Left ventricle myocardium inferior (tissue), 1 donor: ENCODE results near the gene R3HDML. TPM values are rescaled to one million over a fixed set of nuclear protein-coding genes. Genes with fewer than 3 reads are reported as not detected.
"Not testable (repeated sequence)": the region's sequence is repeated elsewhere in the genome, so short reads cannot be mapped to it uniquely, and the experiment has no call there.

Experiments used
- DNase-seq: peaks from one replicate; pipeline ENCODE4 v3.0.0-alpha.2; 2020
- H3K27ac ChIP-seq: fragments of 200-600 bp; replicated peaks from 2 replicates; pipeline ENCODE4 v1.8.0; 2021
- H3K27me3 ChIP-seq: fragments of 200-600 bp; 2 replicates; pipeline ENCODE4 v1.8.0; 2021; ENCODE audit warnings: low read depth
- H3K36me3 ChIP-seq: fragments of 200-600 bp; 2 replicates; pipeline ENCODE4 v1.8.0; 2021
- H3K4me1 ChIP-seq: fragments of 200-600 bp; 2 replicates; pipeline ENCODE4 v1.8.0; 2021
- H3K4me3 ChIP-seq: fragments of 200-600 bp; 2 replicates; pipeline ENCODE4 v1.8.0; 2021; ENCODE audit warnings: mild to moderate bottlenecking, moderate library complexity
- H3K9me3 ChIP-seq: fragments of 200-600 bp; replicated peaks from 2 replicates; pipeline ENCODE4 v1.8.0; 2021
- intact Hi-C: fragments of 100-400 bp; cut with micrococcal nuclease; formaldehyde crosslinking; loops from one replicate; pipeline ENCODE4 v1.11.0; 2022
- total RNA-seq: library from RNA; stranded (reverse); fragmentation: NEBNext Ultra II Directional; extraction: Animal tissue kit (Norgen Biotek cat#: 25700); gene quantifications from one replicate; pipeline ENCODE4 v1.2.1, GENCODE V29; 2021
- TF ChIP-seq, protein P1 (sequence below): fragments of 200-600 bp; IDR thresholded peaks from 2 replicates; pipeline ENCODE4 v1.8.0; 2021; ENCODE audit warnings: antibody characterized with exemption, mild to moderate bottlenecking, borderline replicate concordance
- donor health status: DM: no; HTN: yes; CAD: no; lungs with severe emphysema.

R3HDML gene
- total RNA-seq, 1 donor from 2014 or later, result not detected

DNA sequence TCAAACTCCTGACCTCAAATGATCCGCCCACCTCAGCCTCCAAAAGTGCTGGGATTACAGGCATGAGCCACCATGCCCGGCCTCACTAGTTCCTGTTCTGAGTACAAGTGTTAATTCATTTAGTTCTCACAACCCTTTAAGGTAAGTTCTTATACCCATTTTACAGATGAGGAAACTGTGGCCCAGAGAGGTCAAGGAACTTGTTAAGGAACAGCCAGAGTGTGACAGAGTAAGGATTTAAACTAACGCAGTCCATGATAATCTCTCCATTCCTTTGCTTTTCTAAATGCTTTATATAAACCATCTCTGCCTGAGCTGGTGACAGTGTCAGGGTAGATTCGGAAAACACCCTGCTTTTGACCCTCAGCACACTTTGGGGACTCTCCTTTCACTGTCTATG lies 39.1 kb upstream of the R3HDML start:
- H3K27ac ChIP-seq, result no peak overlapping the region
- TF ChIP-seq, protein P1, sequence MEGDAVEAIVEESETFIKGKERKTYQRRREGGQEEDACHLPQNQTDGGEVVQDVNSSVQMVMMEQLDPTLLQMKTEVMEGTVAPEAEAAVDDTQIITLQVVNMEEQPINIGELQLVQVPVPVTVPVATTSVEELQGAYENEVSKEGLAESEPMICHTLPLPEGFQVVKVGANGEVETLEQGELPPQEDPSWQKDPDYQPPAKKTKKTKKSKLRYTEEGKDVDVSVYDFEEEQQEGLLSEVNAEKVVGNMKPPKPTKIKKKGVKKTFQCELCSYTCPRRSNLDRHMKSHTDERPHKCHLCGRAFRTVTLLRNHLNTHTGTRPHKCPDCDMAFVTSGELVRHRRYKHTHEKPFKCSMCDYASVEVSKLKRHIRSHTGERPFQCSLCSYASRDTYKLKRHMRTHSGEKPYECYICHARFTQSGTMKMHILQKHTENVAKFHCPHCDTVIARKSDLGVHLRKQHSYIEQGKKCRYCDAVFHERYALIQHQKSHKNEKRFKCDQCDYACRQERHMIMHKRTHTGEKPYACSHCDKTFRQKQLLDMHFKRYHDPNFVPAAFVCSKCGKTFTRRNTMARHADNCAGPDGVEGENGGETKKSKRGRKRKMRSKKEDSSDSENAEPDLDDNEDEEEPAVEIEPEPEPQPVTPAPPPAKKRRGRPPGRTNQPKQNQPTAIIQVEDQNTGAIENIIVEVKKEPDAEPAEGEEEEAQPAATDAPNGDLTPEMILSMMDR, result no peak
- peaks cover 60% of the 10 kb centered on the region for H3K4me1 ChIP-seq
- intact Hi-C loops, result no loop called here
- H3K27me3 ChIP-seq, result no peaks in the 10 kb centered on the region
- DNase-seq, result no peak
- H3K36me3 ChIP-seq, result no peaks in the 10 kb centered on the region
- H3K4me3 ChIP-seq, result no peak overlapping the region
- no peaks in the 10 kb centered on the region for H3K9me3 ChIP-seq

DNA sequence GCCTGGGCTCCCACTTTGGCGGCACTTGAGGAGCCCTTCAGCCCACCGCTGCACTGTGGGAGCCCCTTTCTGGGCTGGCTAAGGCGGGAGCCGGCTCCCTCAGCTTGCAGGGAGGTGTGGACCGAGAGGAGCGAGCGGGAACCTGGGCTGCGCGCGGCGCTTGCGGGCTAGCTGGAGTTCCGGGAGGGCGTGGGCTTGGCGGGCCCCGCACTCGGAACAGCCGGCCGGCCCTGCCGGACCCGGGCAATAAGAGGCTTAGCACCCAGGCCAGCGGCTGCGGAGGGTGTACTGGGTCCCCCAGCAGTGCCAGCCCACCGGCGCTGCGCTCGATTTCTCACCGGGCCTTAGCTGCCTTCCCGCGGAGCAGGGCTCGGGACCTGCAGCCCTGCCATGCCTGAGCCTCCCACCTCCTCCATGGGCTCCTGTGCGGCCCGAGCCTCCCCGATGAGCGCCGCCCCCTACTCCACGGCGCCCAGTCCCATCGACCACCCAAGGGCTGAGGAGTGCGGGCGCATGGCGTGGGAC lies 37.8 kb upstream of the R3HDML start:
- H3K4me3 ChIP-seq, intact Hi-C loops, H3K36me3 ChIP-seq, H3K27me3 ChIP-seq, H3K9me3 ChIP-seq, H3K27ac ChIP-seq, DNase-seq: not testable (repeated sequence)
- H3K4me1 ChIP-seq, result peaks cover 74% of the 10 kb centered on the region

DNA sequence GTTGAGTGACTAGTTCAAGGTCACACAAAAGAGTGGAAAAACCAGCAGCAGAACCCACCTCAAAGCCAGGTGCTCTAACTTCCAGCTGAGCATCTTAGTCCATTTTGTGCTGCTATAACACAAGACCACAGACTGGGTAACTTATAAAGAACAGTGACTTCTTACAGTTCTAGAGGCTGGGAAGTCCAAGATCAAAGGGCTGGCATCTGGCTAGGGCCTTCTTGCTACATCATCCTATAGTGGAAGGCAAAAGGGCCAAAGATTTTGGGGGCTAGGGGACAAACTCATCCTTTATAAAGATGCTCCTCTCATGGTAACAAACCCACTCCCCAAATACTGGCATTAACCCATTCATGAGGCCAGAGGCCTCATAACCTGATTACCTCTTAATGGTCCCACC lies 35.6 kb upstream of the R3HDML start:
- no peak overlapping the region for H3K4me3 ChIP-seq
- no peaks in the 10 kb centered on the region for H3K27me3 ChIP-seq
- intact Hi-C loops, result no loop called here
- H3K36me3 ChIP-seq, result peaks cover 12% of the 10 kb centered on the region
- no peak for DNase-seq
- H3K27ac ChIP-seq, result peak overlapping the region; percentile 91
- H3K4me1 ChIP-seq, result peaks cover 79% of the 10 kb centered on the region
- no peaks in the 10 kb centered on the region for H3K9me3 ChIP-seq
- TF ChIP-seq, protein P1, result no peak

DNA sequence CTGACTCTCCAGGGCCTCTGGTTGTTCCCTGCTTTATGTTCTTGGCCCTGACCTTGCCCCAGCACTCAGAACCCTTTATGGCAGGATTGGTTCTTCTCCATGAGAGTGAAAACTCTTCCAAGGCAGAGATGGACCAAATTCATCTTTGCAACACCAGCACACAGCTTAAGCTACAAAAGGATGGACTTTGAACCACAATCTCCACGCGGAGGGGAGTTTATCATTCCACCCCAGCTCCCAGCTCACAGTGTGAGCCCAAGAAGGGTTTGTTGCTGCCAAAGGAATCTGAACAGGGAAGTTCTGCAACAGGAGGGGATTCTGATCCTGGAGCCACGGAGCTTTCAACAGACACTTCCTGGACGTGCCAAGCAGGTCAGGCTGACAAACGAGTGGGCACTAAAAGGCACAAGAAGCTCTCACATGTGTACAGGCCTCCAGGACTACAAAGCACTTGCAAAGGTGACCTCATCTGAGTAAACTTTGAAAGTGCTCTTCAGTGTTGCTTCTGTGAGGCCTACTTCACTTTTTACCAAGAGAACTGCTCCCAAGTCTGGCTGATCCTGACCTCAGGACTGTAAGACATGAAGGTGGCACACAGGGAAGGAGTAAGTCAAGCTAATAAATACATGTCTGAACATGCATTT lies 34.7 kb upstream of the R3HDML start:
- Histone ChIP-seq H3K36me3 (peaks cover 18% of the 10 kb centered on the region), H3K4me1 (peaks cover 79% of the 10 kb centered on the region), H3K4me3 (no peak overlapping the region), H3K9me3 (no peaks in the 10 kb centered on the region), H3K27ac (peak overlapping the region; percentile 91), H3K27me3 (no peaks in the 10 kb centered on the region)
- intact Hi-C loops, result no loop called here
- DNase-seq, result peak; percentile 38
- TF ChIP-seq, protein P1, result no peak

DNA sequence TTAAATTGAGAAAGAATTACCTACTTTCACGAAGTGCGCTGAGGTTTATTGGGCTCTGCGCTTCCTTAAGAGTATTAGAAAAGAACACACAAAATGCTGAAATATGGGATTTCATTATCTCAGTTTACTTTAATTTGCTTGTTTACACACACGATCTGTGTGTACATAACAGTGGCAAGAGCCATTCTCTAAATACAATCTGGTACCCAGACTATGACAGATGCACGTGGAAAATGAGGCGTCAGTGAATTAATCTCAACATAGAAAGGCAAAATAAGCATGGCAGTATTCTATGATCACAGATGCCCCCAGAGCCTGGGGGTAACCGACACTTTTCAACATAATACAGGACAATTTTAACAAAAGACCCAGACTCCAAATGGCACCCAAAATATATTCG lies 34.1 kb upstream of the R3HDML start:
- peaks cover 80% of the 10 kb centered on the region for H3K4me1 ChIP-seq
- DNase-seq, result no peak
- H3K27ac ChIP-seq, result peak overlapping the region; percentile 91
- TF ChIP-seq, protein P1, result no peak
- intact Hi-C loops, result no loop called here
- no peak overlapping the region for H3K4me3 ChIP-seq
- H3K9me3 ChIP-seq, result no peaks in the 10 kb centered on the region
- no peaks in the 10 kb centered on the region for H3K27me3 ChIP-seq
- peaks cover 18% of the 10 kb centered on the region for H3K36me3 ChIP-seq

DNA sequence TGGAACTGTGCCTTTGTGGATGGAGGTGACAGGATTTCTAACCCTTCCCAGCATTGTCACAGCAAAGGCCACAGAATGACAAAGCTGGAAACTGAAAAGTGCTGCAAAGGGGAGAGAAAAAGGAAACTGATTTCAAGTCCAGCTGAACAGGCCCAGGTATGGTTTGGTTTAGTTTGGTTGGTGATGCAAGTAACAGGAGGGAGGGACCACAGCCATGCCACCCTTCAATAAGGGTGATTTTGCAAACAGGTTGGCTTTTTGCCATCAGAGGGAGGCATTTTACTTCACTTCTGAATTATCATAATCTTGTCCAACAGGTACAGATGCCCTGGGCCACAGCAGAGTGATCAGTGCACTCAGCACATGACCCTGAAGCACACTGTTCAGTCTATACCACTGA lies 32.5 kb upstream of the R3HDML start:
- Histone ChIP-seq H3K4me1 (peaks cover 97% of the 10 kb centered on the region), H3K27ac (peak overlapping the region; percentile 91)
- TF ChIP-seq, protein P1, result no peak

More for the DNA sequence above, 32.5 kb upstream of the R3HDML start:
- Histone ChIP-seq H3K36me3 (peaks cover 18% of the 10 kb centered on the region), H3K27me3 (no peaks in the 10 kb centered on the region), H3K9me3 (no peaks in the 10 kb centered on the region), H3K4me3 (no peak overlapping the region)
- intact Hi-C loops, result no loop called here
- DNase-seq, result no peak
